Mesendoderm (in vitro differentiated cells): Measurements from ENCODE around the gene AGT.

Experiments used
- DNase-seq: peaks from one replicate; pipeline ENCODE4 v3.0.0; 2013
- H2AK5ac ChIP-seq: 2 replicates; pipeline ENCODE4 v1.6.1; 2013; ENCODE audit warnings: low read length, inconsistent platforms
- H2BK120ac ChIP-seq: 2 replicates; pipeline ENCODE4 v1.6.1; 2013; ENCODE audit warnings: low read depth, mild to moderate bottlenecking, low read length, moderate library complexity, mixed read lengths
- H2BK15ac ChIP-seq: replicated peaks from 2 replicates; pipeline ENCODE4 v1.6.1; 2013; ENCODE audit warnings: low read depth, mild to moderate bottlenecking, moderate library complexity
- H2BK5ac ChIP-seq: 2 replicates; pipeline ENCODE4 v1.6.1; 2013; ENCODE audit warnings: low read length, inconsistent platforms
- H3K18ac ChIP-seq: 2 replicates; pipeline ENCODE4 v1.6.1; 2013; ENCODE audit warnings: mild to moderate bottlenecking, low read length, mixed read lengths
- H3K23ac ChIP-seq: one replicate; pipeline ENCODE4 v1.6.1; 2013; ENCODE audit warnings: low read length
- H3K27ac ChIP-seq: 2 replicates; pipeline ENCODE4 v1.5.1; 2013; ENCODE audit warnings: low read depth, mild to moderate bottlenecking, inconsistent platforms, low read length, moderate library complexity
- H3K27me3 ChIP-seq: 2 replicates; pipeline ENCODE4 v1.6.1; 2013; ENCODE audit warnings: low read length, control low read depth, mild to moderate bottlenecking, inconsistent platforms; ENCODE audit not compliant: insufficient read depth, poor library complexity
- H3K36me3 ChIP-seq: 2 replicates; pipeline ENCODE4 v1.6.1; 2013; ENCODE audit warnings: low read length, inconsistent platforms; ENCODE audit not compliant: control insufficient read depth, insufficient read depth
- H3K4ac ChIP-seq: one replicate; pipeline ENCODE4 v1.6.1; 2013; ENCODE audit warnings: low read depth, mild to moderate bottlenecking, low read length, moderate library complexity
- H3K4me1 ChIP-seq: 2 replicates; pipeline ENCODE4 v1.6.1; 2013; ENCODE audit warnings: low read depth, low read length, inconsistent platforms; ENCODE audit not compliant: control insufficient read depth
- H3K4me2 ChIP-seq: 2 replicates; pipeline ENCODE4 v1.6.1; 2013; ENCODE audit warnings: low read length
- H3K4me3 ChIP-seq: 2 replicates; pipeline ENCODE4 v1.5.1; 2013; ENCODE audit warnings: mild to moderate bottlenecking, low read length
- H3K56ac ChIP-seq: one replicate; pipeline ENCODE4 v1.6.1; 2013; ENCODE audit warnings: low read length
- H3K79me1 ChIP-seq: 2 replicates; pipeline ENCODE4 v1.6.1; 2013; ENCODE audit warnings: low read length, inconsistent platforms
- H3K79me2 ChIP-seq: 2 replicates; pipeline ENCODE4 v1.6.1; 2013; ENCODE audit warnings: mild to moderate bottlenecking, low read length; ENCODE audit not compliant: control insufficient read depth, insufficient read depth
- H3K9ac ChIP-seq: 2 replicates; pipeline ENCODE4 v1.6.1; 2013; ENCODE audit warnings: low read length, inconsistent platforms
- H4K5ac ChIP-seq: one replicate; pipeline ENCODE4 v1.6.1; 2013; ENCODE audit warnings: low read length
- H4K8ac ChIP-seq: one replicate; pipeline ENCODE4 v1.6.1; 2013; ENCODE audit warnings: low read depth, mild to moderate bottlenecking, control low read depth, low read length, moderate library complexity
- WGBS: extraction: QIAGEN DNeasy Blood & Tissue Kit; methylation state at CpG from one replicate; pipeline ENCODE4 v1.1.7; 2013; ENCODE audit warnings: low lambda C conversion rate, missing lambda C conversion rate; ENCODE audit not compliant: insufficient coverage; ENCODE audit errors: extremely low coverage; 5-methylcytosine and 5-hydroxymethylcytosine counted together

Gene AGT

GRCh38 chr1:230705289-230706019, 8.5 kb downstream of the AGT start:
- H3K4ac ChIP-seq: no peak overlapping the region
- H2BK15ac ChIP-seq: no peak overlapping the region
- H2BK5ac ChIP-seq: no peak overlapping the region
- H3K4me3 ChIP-seq: no peak overlapping the region
- no peak overlapping the region for H3K18ac ChIP-seq
- no peaks in the 10 kb centered on the region for H3K79me2 ChIP-seq
- no peak overlapping the region for H2AK5ac ChIP-seq
- no CpG with 5 or more reads among the region's 18 CpGs for WGBS
- no peak for DNase-seq
- H3K27ac ChIP-seq: no peak overlapping the region
- H2BK120ac ChIP-seq: no peak overlapping the region
- H3K56ac ChIP-seq: no peak overlapping the region
- no peak overlapping the region for H4K5ac ChIP-seq
- no peaks in the 10 kb centered on the region for H3K79me1 ChIP-seq
- no peak overlapping the region for H4K8ac ChIP-seq
- H3K23ac ChIP-seq: no peak overlapping the region
- H3K36me3 ChIP-seq: no peaks in the 10 kb centered on the region
- no peaks in the 10 kb centered on the region for H3K4me1 ChIP-seq
- H3K4me2 ChIP-seq: no peak overlapping the region
- no peaks in the 10 kb centered on the region for H3K27me3 ChIP-seq
- H3K9ac ChIP-seq: no peak overlapping the region

GRCh38 chr1:230704830-230705229, 9.1 kb downstream of the AGT start:
- H3K27me3 ChIP-seq: no peaks in the 10 kb centered on the region
- H2BK15ac ChIP-seq: no peak overlapping the region
- no peak overlapping the region for H3K4me2 ChIP-seq
- H4K5ac ChIP-seq: no peak overlapping the region
- no peaks in the 10 kb centered on the region for H3K79me2 ChIP-seq
- no peak overlapping the region for H2AK5ac ChIP-seq
- H2BK120ac ChIP-seq: no peak overlapping the region
- no peak for DNase-seq
- no peak overlapping the region for H3K4ac ChIP-seq
- no peak overlapping the region for H3K27ac ChIP-seq
- H3K9ac ChIP-seq: no peak overlapping the region
- H3K36me3 ChIP-seq: no peaks in the 10 kb centered on the region
- no peak overlapping the region for H3K4me3 ChIP-seq
- no peak overlapping the region for H4K8ac ChIP-seq
- no peak overlapping the region for H3K23ac ChIP-seq
- no peak overlapping the region for H3K18ac ChIP-seq
- no peaks in the 10 kb centered on the region for H3K4me1 ChIP-seq
- no peaks in the 10 kb centered on the region for H3K79me1 ChIP-seq
- no peak overlapping the region for H2BK5ac ChIP-seq
- no peak overlapping the region for H3K56ac ChIP-seq
- WGBS: no CpG with 5 or more reads among the region's 7 CpGs

- Histone ChIP-seq H3K27ac (no peak overlapping the region), H2AK5ac (no peak overlapping the region), H3K9ac (no peak overlapping the region), H3K36me3 (no peaks in the 10 kb centered on the region), H3K56ac (no peak overlapping the region), H4K8ac (no peak overlapping the region), H3K4me3 (no peak overlapping the region), H3K79me1 (no peaks in the 10 kb centered on the region), H3K4ac (no peak overlapping the region), H3K79me2 (no peaks in the 10 kb centered on the region), H3K27me3 (no peaks in the 10 kb centered on the region), H2BK15ac (no peak overlapping the region), H2BK5ac (no peak overlapping the region), H3K23ac (no peak overlapping the region), H3K4me2 (no peak overlapping the region), H4K5ac (no peak overlapping the region), H3K4me1 (no peaks in the 10 kb centered on the region), H3K18ac (no peak overlapping the region), H2BK120ac (no peak overlapping the region)
- WGBS: no CpG with 5 or more reads among the region's 8 CpGs
- no peak for DNase-seq
These were observed 10.1 kb downstream of the AGT start for GRCh38 chr1:230703679-230704385.

GRCh38 chr1:230702934-230703678, 10.8 kb downstream of the AGT start:
- Histone ChIP-seq H3K27ac (no peak overlapping the region), H2BK5ac (no peak overlapping the region), H2BK120ac (no peak overlapping the region), H4K5ac (no peak overlapping the region), H2AK5ac (no peak overlapping the region), H3K4me3 (no peak overlapping the region), H3K23ac (no peak overlapping the region), H4K8ac (no peak overlapping the region), H3K27me3 (no peaks in the 10 kb centered on the region), H3K9ac (no peak overlapping the region), H2BK15ac (no peak overlapping the region), H3K56ac (no peak overlapping the region), H3K79me2 (no peaks in the 10 kb centered on the region), H3K4me1 (no peaks in the 10 kb centered on the region), H3K4ac (no peak overlapping the region), H3K4me2 (no peak overlapping the region), H3K18ac (no peak overlapping the region), H3K36me3 (no peaks in the 10 kb centered on the region), H3K79me1 (no peaks in the 10 kb centered on the region)
- no CpG with 5 or more reads among the region's 14 CpGs for WGBS
- DNase-seq: no peak

GRCh38 chr1:230701895-230702768, 11.8 kb downstream of the AGT start:
- H2BK5ac ChIP-seq: no peak overlapping the region
- H2BK120ac ChIP-seq: no peak overlapping the region
- H3K79me1 ChIP-seq: no peaks in the 10 kb centered on the region
- no peak overlapping the region for H3K56ac ChIP-seq
- no peak overlapping the region for H3K4ac ChIP-seq
- no peaks in the 10 kb centered on the region for H3K36me3 ChIP-seq
- no peak overlapping the region for H4K5ac ChIP-seq
- H3K23ac ChIP-seq: no peak overlapping the region
- no peak overlapping the region for H3K4me3 ChIP-seq
- H3K27me3 ChIP-seq: no peaks in the 10 kb centered on the region
- H3K27ac ChIP-seq: no peak overlapping the region
- WGBS: no CpG with 5 or more reads among the region's 19 CpGs
- H3K79me2 ChIP-seq: no peaks in the 10 kb centered on the region
- H3K9ac ChIP-seq: no peak overlapping the region
- DNase-seq: no peak
- H3K18ac ChIP-seq: no peak overlapping the region
- no peak overlapping the region for H2AK5ac ChIP-seq
- no peaks in the 10 kb centered on the region for H3K4me1 ChIP-seq
- no peak overlapping the region for H4K8ac ChIP-seq
- no peak overlapping the region for H2BK15ac ChIP-seq
- H3K4me2 ChIP-seq: no peak overlapping the region
